ENCODE data around the gene PRKCA.

The PRKCA gene

GRCh38 chr17:66638707-66639479, 336.5 kb downstream of the PRKCA start:
- TF ChIP-seq, protein P1, sequence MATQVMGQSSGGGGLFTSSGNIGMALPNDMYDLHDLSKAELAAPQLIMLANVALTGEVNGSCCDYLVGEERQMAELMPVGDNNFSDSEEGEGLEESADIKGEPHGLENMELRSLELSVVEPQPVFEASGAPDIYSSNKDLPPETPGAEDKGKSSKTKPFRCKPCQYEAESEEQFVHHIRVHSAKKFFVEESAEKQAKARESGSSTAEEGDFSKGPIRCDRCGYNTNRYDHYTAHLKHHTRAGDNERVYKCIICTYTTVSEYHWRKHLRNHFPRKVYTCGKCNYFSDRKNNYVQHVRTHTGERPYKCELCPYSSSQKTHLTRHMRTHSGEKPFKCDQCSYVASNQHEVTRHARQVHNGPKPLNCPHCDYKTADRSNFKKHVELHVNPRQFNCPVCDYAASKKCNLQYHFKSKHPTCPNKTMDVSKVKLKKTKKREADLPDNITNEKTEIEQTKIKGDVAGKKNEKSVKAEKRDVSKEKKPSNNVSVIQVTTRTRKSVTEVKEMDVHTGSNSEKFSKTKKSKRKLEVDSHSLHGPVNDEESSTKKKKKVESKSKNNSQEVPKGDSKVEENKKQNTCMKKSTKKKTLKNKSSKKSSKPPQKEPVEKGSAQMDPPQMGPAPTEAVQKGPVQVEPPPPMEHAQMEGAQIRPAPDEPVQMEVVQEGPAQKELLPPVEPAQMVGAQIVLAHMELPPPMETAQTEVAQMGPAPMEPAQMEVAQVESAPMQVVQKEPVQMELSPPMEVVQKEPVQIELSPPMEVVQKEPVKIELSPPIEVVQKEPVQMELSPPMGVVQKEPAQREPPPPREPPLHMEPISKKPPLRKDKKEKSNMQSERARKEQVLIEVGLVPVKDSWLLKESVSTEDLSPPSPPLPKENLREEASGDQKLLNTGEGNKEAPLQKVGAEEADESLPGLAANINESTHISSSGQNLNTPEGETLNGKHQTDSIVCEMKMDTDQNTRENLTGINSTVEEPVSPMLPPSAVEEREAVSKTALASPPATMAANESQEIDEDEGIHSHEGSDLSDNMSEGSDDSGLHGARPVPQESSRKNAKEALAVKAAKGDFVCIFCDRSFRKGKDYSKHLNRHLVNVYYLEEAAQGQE (IDR thresholded peaks at IDR 0.05; ENCODE audit: low read depth), result no peak
- no peak for TF ChIP-seq FOXM1 (IDR thresholded peaks at IDR 0.05; ENCODE audit: borderline replicate concordance, low read depth)
- TF ChIP-seq TCF12 (IDR thresholded peaks at IDR 0.05; ENCODE audit: low read depth), result no peak
- no peak for TF ChIP-seq NFIC (IDR thresholded peaks at IDR 0.05)
- TF ChIP-seq, protein P2, sequence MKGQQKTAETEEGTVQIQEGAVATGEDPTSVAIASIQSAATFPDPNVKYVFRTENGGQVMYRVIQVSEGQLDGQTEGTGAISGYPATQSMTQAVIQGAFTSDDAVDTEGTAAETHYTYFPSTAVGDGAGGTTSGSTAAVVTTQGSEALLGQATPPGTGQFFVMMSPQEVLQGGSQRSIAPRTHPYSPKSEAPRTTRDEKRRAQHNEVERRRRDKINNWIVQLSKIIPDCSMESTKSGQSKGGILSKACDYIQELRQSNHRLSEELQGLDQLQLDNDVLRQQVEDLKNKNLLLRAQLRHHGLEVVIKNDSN (IDR thresholded peaks at IDR 0.05), result no peak
- no peak for TF ChIP-seq TAF1 (IDR thresholded peaks at IDR 0.05; ENCODE audit: low read depth)
- TF ChIP-seq EGR1 (IDR thresholded peaks at IDR 0.05), result no peak
- TF ChIP-seq CREB1 (IDR thresholded peaks at IDR 0.05; ENCODE audit: low read depth), result no peak
- no peak for TF ChIP-seq CEBPB (IDR thresholded peaks at IDR 0.05)
- no peak for TF ChIP-seq RAD21 (IDR thresholded peaks at IDR 0.05; ENCODE audit: low read depth)
- TF ChIP-seq, protein P3, sequence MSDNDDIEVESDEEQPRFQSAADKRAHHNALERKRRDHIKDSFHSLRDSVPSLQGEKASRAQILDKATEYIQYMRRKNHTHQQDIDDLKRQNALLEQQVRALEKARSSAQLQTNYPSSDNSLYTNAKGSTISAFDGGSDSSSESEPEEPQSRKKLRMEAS (IDR thresholded peaks at IDR 0.05), result no peak
- no peak for TF ChIP-seq ZBTB7A (IDR thresholded peaks at IDR 0.05; ENCODE audit: low read depth)
- no peak for TF ChIP-seq TEAD4 (IDR thresholded peaks at IDR 0.05)
- TF ChIP-seq EP300 (IDR thresholded peaks at IDR 0.05; ENCODE audit: borderline replicate concordance), result no peak
- no peak for TF ChIP-seq YY1 (IDR thresholded peaks at IDR 0.05; ENCODE audit: low read depth)

DNA sequence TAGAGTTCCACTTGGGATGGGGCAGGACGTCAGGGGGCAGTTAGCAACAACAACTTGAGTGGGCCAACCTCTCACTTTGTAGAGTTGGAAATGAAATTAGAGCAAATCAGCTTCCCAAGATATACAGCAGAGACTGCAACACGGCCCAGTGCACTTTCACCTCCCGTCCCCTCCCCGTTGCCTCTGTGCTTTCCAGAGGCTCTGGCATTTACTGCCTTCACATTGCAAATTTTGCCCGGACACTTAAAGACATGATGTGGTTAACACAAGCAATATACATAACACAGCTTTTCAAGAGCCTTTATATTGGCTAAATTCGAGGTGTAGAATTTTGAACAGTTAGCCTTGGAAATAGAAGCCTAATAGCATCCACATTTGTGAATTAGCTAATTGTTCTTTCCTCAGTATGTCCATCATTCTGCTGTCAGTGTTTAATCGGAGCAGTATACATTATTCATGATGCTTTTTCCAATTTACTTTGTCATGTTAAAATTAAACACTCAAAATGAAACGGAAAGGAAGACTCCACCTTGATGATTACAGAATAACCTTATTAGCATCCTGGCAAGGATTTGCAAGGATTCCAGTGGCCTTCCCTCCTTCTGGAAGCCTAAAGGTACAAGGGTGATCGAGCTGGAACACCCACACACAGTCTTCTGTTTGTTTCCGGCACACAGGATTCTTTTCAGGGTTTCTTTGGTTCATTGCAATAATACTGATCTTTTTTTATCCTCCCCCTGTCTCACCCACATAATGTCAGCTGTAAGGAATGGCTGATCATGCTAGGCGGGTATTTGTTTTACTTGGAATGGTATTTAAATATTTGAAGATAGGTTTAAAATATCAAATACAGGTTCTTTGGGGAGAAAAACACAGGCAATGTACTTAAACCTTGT, 341.6 kb downstream of the PRKCA start:
- no peak for TF ChIP-seq YY1 (IDR thresholded peaks at IDR 0.05; ENCODE audit: low read depth)

- TF ChIP-seq NFIC (IDR thresholded peaks at IDR 0.05) (no peak), TAF1 (IDR thresholded peaks at IDR 0.05; ENCODE audit: low read depth) (no peak), CEBPB (IDR thresholded peaks at IDR 0.05) (no peak), CREB1 (IDR thresholded peaks at IDR 0.05; ENCODE audit: low read depth) (no peak), EP300 (IDR thresholded peaks at IDR 0.05; ENCODE audit: borderline replicate concordance) (no peak), TCF12 (IDR thresholded peaks at IDR 0.05; ENCODE audit: low read depth) (no peak), EGR1 (IDR thresholded peaks at IDR 0.05) (no peak), FOXM1 (IDR thresholded peaks at IDR 0.05; ENCODE audit: borderline replicate concordance, low read depth) (no peak), RAD21 (IDR thresholded peaks at IDR 0.05; ENCODE audit: low read depth) (no peak), ZBTB7A (IDR thresholded peaks at IDR 0.05; ENCODE audit: low read depth) (no peak), YY1 (IDR thresholded peaks at IDR 0.05; ENCODE audit: low read depth) (no peak)
- TF ChIP-seq, protein P3 (IDR thresholded peaks at IDR 0.05), result no peak
- TF ChIP-seq, protein P2 (IDR thresholded peaks at IDR 0.05), result no peak
- TF ChIP-seq, protein P1 (IDR thresholded peaks at IDR 0.05; ENCODE audit: low read depth), result no peak
Observed at GRCh38 chr17:66645259-66645658, 342.8 kb downstream of the PRKCA start.

GRCh38 chr17:66647391-66647983, 345.1 kb downstream of the PRKCA start:
- TF ChIP-seq YY1 (IDR thresholded peaks at IDR 0.05; ENCODE audit: low read depth) (no peak), ZBTB7A (IDR thresholded peaks at IDR 0.05; ENCODE audit: low read depth) (no peak), CEBPB (IDR thresholded peaks at IDR 0.05) (no peak), TEAD4 (IDR thresholded peaks at IDR 0.05) (no peak), TCF12 (IDR thresholded peaks at IDR 0.05; ENCODE audit: low read depth) (no peak), FOXM1 (IDR thresholded peaks at IDR 0.05; ENCODE audit: borderline replicate concordance, low read depth) (no peak), CREB1 (IDR thresholded peaks at IDR 0.05; ENCODE audit: low read depth) (no peak), EGR1 (IDR thresholded peaks at IDR 0.05) (no peak), TAF1 (IDR thresholded peaks at IDR 0.05; ENCODE audit: low read depth) (no peak)
- TF ChIP-seq, protein P3 (IDR thresholded peaks at IDR 0.05), result no peak
- TF ChIP-seq, protein P2 (IDR thresholded peaks at IDR 0.05), result no peak
- TF ChIP-seq, protein P1 (IDR thresholded peaks at IDR 0.05; ENCODE audit: low read depth), result no peak
